DMS114 treated with DMSO at 0.1 percent for 48 hours (cell line): ENCODE measurements around the gene CX3CL1.
"Not testable (repeated sequence)": the region's sequence is repeated elsewhere in the genome, so short reads cannot be mapped to it uniquely, and the experiment has no call there.

Experiments
- DNase-seq: peaks from one replicate; lab custom pipeline; 2025; ENCODE audit not compliant: unreplicated experiment; lab: John Stamatoyannopoulos, UW

The CX3CL1 gene

GRCh38 chr16:57382535-57383275, 10.4 kb downstream of the CX3CL1 start:
- no peak for DNase-seq

- no peak for DNase-seq
These were observed 11.3 kb downstream of the CX3CL1 start for GRCh38 chr16:57383276-57384247.

GRCh38 chr16:57384248-57385070, 12.2 kb downstream of the CX3CL1 start:
- no peak for DNase-seq

GRCh38 chr16:57385083-57385482, 12.8 kb downstream of the CX3CL1 start:
- no peak for DNase-seq

GRCh38 chr16:57386381-57386951, 14.2 kb downstream of the CX3CL1 start:
- no peak for DNase-seq

GRCh38 chr16:57387598-57388354, 15.5 kb downstream of the CX3CL1 start:
- DNase-seq, result no peak

GRCh38 chr16:57388359-57389086, 16.2 kb downstream of the CX3CL1 start:
- DNase-seq, result no peak

GRCh38 chr16:57389087-57389468, 16.8 kb downstream of the CX3CL1 start:
- no peak for DNase-seq

- no peak for DNase-seq
These were observed 18.5 kb downstream of the CX3CL1 start for GRCh38 chr16:57390636-57391295.

GRCh38 chr16:57391300-57391699, 19.0 kb downstream of the CX3CL1 start:
- no peak for DNase-seq

GRCh38 chr16:57391708-57392107, 19.4 kb downstream of the CX3CL1 start:
- DNase-seq, result no peak

GRCh38 chr16:57392694-57393093, 20.4 kb downstream of the CX3CL1 start:
- no peak for DNase-seq

- DNase-seq, result no peak
These were observed 22.2 kb downstream of the CX3CL1 start for GRCh38 chr16:57394444-57394843.

- no peak for DNase-seq
These were observed 22.7 kb downstream of the CX3CL1 start for GRCh38 chr16:57395026-57395425.

- DNase-seq, result no peak
These were observed 24.5 kb downstream of the CX3CL1 start for GRCh38 chr16:57396786-57397185.

- not testable (repeated sequence) for DNase-seq
These were observed 25.2 kb downstream of the CX3CL1 start for GRCh38 chr16:57397493-57397892.

GRCh38 chr16:57401943-57402640, 29.8 kb downstream of the CX3CL1 start:
- DNase-seq, result no peak
